K562 (cell line): ENCODE results near the gene ZNF547. TPM values are rescaled to one million over a fixed set of nuclear protein-coding genes. Genes with fewer than 3 reads are reported as not detected.

Experiments used
- DIDO1 ChIP-seq: fragments of 450-650 bp; IDR thresholded peaks from 2 replicates; pipeline ENCODE4 v1.6.1; 2016; ENCODE audit warnings: low read depth, missing biosample characterization, missing genetic modification characterization
- HIVEP1 ChIP-seq: fragments of 250-450 bp; sonication (Bioruptor Pico); IDR thresholded peaks from 2 replicates; pipeline ENCODE4 v1.4.0; 2020; ENCODE audit warnings: mild to moderate bottlenecking
- HNRNPK ChIP-seq: fragments of 200-400 bp; formaldehyde crosslinking; IDR thresholded peaks from one replicate; pipeline ENCODE4 v1.6.1; 2018; ENCODE audit warnings: mild to moderate bottlenecking, low read depth, low read length; ENCODE audit not compliant: poor library complexity, severe bottlenecking
- HNRNPL ChIP-seq: fragments of 200-400 bp; formaldehyde crosslinking; IDR thresholded peaks from 2 replicates; pipeline ENCODE4 v1.6.1; 2017; ENCODE audit warnings: low read depth, mild to moderate bottlenecking, low read length
- IRF1 ChIP-seq: sonication (generic); formaldehyde crosslinking; IDR thresholded peaks from 2 replicates; pipeline ENCODE4 v1.8.0; 2022; ENCODE audit warnings: missing genetic modification reagents, mild to moderate bottlenecking, borderline replicate concordance
- JUN ChIP-seq, 2 experiments: sonication (generic) in 1 of 2; formaldehyde crosslinking in 1 of 2; IDR thresholded peaks; 2 replicates each; pipeline versions ENCODE4 v1.6.1 to v1.8.0; 2012 to 2022; ENCODE audit warnings: borderline replicate concordance in 2 of 2, mild to moderate bottlenecking in 2 of 2, improper control_type of control experiment in 1 of 2, low read depth in 1 of 2, low read length in 1 of 2, missing genetic modification reagents in 1 of 2
- JUND ChIP-seq, 2 experiments: IDR thresholded peaks; 2 replicates in 1 of 2; 3 replicates in 1 of 2; pipeline ENCODE4 v1.6.1; 2011; ENCODE audit warnings: borderline replicate concordance in 2 of 2, low read depth in 2 of 2, low read length in 2 of 2, improper control_type of control experiment in 1 of 2, missing biosample characterization in 1 of 2, missing genetic modification characterization in 1 of 2, missing genetic modification reagents in 1 of 2
- KDM5B ChIP-seq: fragments of 200-600 bp; sonication (generic); IDR thresholded peaks from 2 replicates; pipeline ENCODE4 v1.6.1; 2012; ENCODE audit warnings: low read depth, mild to moderate bottlenecking, moderate library complexity, low read length, control low read depth, inconsistent platforms; ENCODE audit not compliant: insufficient replicate concordance
- NR2C1 ChIP-seq, 2 experiments: fragments of 450-650 bp; IDR thresholded peaks; 2 replicates each; pipeline ENCODE4 v1.6.1; 2017; ENCODE audit warnings: mild to moderate bottlenecking in 2 of 2, antibody characterized with exemption in 1 of 2, inconsistent platforms in 1 of 2, missing compliant biosample characterization in 1 of 2, missing genetic modification characterization in 1 of 2
- PHF20 ChIP-seq: fragments of 450-650 bp; IDR thresholded peaks from 2 replicates; pipeline ENCODE4 v1.6.1; 2018; ENCODE audit not compliant: partially characterized antibody
- PKNOX1 ChIP-seq: fragments of 450-650 bp; IDR thresholded peaks from 2 replicates; pipeline ENCODE4 v1.6.1; 2016
- RCOR1 ChIP-seq, 2 experiments: IDR thresholded peaks; 2 replicates each; pipeline ENCODE4 v1.6.1; 2012; ENCODE audit warnings: low read depth in 2 of 2, low read length in 2 of 2, borderline replicate concordance in 1 of 2, improper control_type of control experiment in 1 of 2
- SMC3 ChIP-seq: conservative IDR thresholded peaks from 2 replicates; pipeline ENCODE4 v1.6.1; 2011; ENCODE audit warnings: low read depth, low read length, improper control_type of control experiment; ENCODE audit not compliant: insufficient read depth
- VEZF1 ChIP-seq: fragments of 200-800 bp; sonication (Bioruptor generic); IDR thresholded peaks from 2 replicates; pipeline ENCODE4 v1.6.1; 2017; ENCODE audit warnings: missing genetic modification characterization, missing compliant biosample characterization
- ZBTB1 ChIP-seq: sonication (generic); formaldehyde crosslinking; IDR thresholded peaks from 2 replicates; pipeline ENCODE4 v1.8.1; 2023; ENCODE audit warnings: missing genetic modification reagents, low read depth, mild to moderate bottlenecking, borderline replicate concordance
- ZNF165 ChIP-seq: fragments of 250-450 bp; sonication (Bioruptor Pico); IDR thresholded peaks from 2 replicates; pipeline ENCODE4 v1.4.0; 2020; ENCODE audit warnings: borderline replicate concordance
- ZNF511 ChIP-seq: sonication (generic); formaldehyde crosslinking; IDR thresholded peaks from 2 replicates; pipeline ENCODE4 v1.8.0; 2022; ENCODE audit warnings: mild to moderate bottlenecking, missing genetic modification reagents
- ZNF75A ChIP-seq: fragments of 450-650 bp; formaldehyde crosslinking; IDR thresholded peaks from 2 replicates; pipeline ENCODE4 v1.4.0; 2020; ENCODE audit warnings: mild to moderate bottlenecking
- polyA plus RNA-seq, 8 experiments: library from polyadenylated mRNA; depleted of rRNA in 4 of 8; stranded (reverse) in 5 of 8; unstranded in 3 of 8; fragments of >200 nt; fragmentation: Nextera tagmentation in 2 of 8; fragmentation: Illumina TruSeq in 1 of 8; extraction: Ambion mirVana in 2 of 8; extraction: Trizol in 1 of 8; gene quantifications; 2 replicates each; pipeline versions ENCODE4 v1.2.1 to v1.2.3, GENCODE V29; 2011 to 2014; ENCODE audit warnings: inconsistent platforms in 1 of 8, missing spikeins in 1 of 8
- total RNA-seq, 7 experiments: library from RNA; depleted of rRNA in 6 of 7; stranded (reverse); fragments of >200 nt in 6 of 7; fragmentation: Illumina TruSeq in 2 of 7; extraction: Trizol in 2 of 7; gene quantifications; 2 replicates each; pipeline versions ENCODE4 v1.2.1 to v1.2.3, GENCODE V29; 2011 to 2021; ENCODE audit warnings: low replicate concordance in 1 of 7

The ZNF547 gene
- total and polyA plus RNA-seq, 9 of the 15 experiments (the other 6 are each of a cell fraction or from before 2014, with no cell fraction given): 0.03 to 0.96 (median 0.30) TPM

- peak; percentile 83 for TF ChIP-seq JUN (IDR thresholded peaks at IDR 0.05; ENCODE audit: borderline replicate concordance, low read depth, low read length)
- no peak for TF ChIP-seq JUN (CRISPR knock-in tag; IDR thresholded peaks at IDR 0.05; ENCODE audit: borderline replicate concordance)
- TF ChIP-seq KDM5B: peak; percentile 81
- no peak for TF ChIP-seq HNRNPK
- 0 out of 4 replicates have a peak, but pooled peaks of 1 of the 2 experiments have one; percentile 16 for TF ChIP-seq RCOR1 (IDR thresholded peaks at IDR 0.05; ENCODE audit: borderline replicate concordance in 1 of 2, low read depth in 2 of 2, low read length in 2 of 2)
- peak; percentile 67 for TF ChIP-seq PKNOX1
- TF ChIP-seq SMC3: 0 out of 2 replicates have a peak, but pooled peaks have one; percentile 6
- peak; percentile 83 for TF ChIP-seq PHF20
- peak; percentile 35; the same call in 1 of the 2 replicates for TF ChIP-seq ZNF165
- TF ChIP-seq IRF1 (CRISPR knock-in tag): no peak
- TF ChIP-seq ZNF75A (CRISPR knock-in tag): peak; percentile 15; the same call in 1 of the 2 replicates
- peak; percentile 47; the same call in 1 of the 2 replicates for TF ChIP-seq VEZF1
- no peak; the same call in 1 of the 2 replicates for TF ChIP-seq ZBTB1
- TF ChIP-seq NR2C1 (IDR thresholded peaks at IDR 0.05): no peak
- TF ChIP-seq NR2C1 (tag; IDR thresholded peaks at IDR 0.05): peak; percentile 29; the same call in 1 of the 2 replicates
- TF ChIP-seq JUND (IDR thresholded peaks at IDR 0.05; ENCODE audit: borderline replicate concordance, low read depth, low read length): peak; percentile 92
- peak; percentile 88 for TF ChIP-seq JUND (tag; IDR thresholded peaks at IDR 0.05; ENCODE audit: borderline replicate concordance, low read depth, low read length)
- TF ChIP-seq DIDO1 (tag): peak; percentile 60; the same call in 1 of the 2 replicates
- peak; percentile 20; the same call in 1 of the 2 replicates for TF ChIP-seq ZNF511
- TF ChIP-seq HIVEP1 (CRISPR knock-in tag): no peak
- TF ChIP-seq HNRNPL: no peak
- TF ChIP-seq, all 486 proteins: peak for 101
These were observed 42.9 kb upstream of the ZNF547 start, which contains the start of gene ZNF543 (continued) for GRCh38 chr19:57320180-57321084.
